ENCODE measurements around the gene ENOX2.

- TF ChIP-seq CTCF (IDR thresholded peaks at IDR 0.05) (no peak), POLR2A (IDR thresholded peaks at IDR 0.05) (no peak)
Observed at GRCh38 chrX:130772105-130772775, 130.8 kb downstream of the ENOX2 start.

Data from testis (tissue), 2 donors.